T-helper 1 cell treated with Interleukin-12 subunit alpha and Interleukin-12 subunit beta and Interleukin-4 antibody, amounts not matched to agents 30 ng/mL and 1 ng/mL, for 36 hours (primary cell): Measurements from ENCODE around the gene KRTAP27-1. TPM values are rescaled to one million over a fixed set of nuclear protein-coding genes. Genes with fewer than 3 reads are reported as not detected.

Experiments
- intact Hi-C: fragments of 100-400 bp; cut with micrococcal nuclease; formaldehyde crosslinking; loops from one replicate; pipeline ENCODE4 v1.15.1; 2024
- total RNA-seq: library from RNA; stranded (reverse); gene quantifications from 2 replicates; pipeline ENCODE4 v1.2.3, GENCODE V29; 2022

Gene KRTAP27-1, protein sequence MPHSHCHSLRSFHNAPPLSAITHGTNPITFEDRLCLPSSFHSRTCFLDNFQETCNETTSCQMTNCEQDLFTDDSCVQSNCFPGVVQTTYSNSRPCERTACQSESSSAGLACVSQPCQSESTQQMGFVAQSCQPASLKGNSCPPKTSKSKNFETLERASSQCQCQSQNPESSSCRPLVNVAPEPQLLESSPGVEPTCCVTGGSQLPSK
- not detected in 2 replicates for total RNA-seq

DNA sequence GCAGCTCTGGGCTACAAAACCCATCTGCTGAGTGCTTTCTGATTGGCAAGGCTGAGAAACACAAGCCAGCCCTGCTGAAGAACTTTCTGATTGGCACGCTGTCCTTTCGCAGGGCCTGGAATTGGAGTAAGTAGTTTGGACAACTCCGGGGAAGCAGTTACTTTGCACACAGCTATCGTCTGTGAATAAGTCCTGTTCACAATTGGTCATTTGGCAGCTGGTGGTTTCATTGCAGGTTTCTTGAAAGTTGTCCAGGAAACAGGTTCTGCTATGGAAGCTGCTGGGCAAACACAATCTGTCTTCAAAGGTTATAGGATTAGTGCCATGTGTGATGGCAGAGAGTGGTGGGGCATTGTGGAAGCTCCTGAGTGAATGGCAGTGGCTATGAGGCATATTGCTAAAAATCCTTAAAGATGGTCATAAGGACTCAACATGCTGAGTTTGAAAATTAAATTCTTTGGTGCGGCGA is at the start of gene KRTAP27-1:
KRTAP27-1 (minus strand) TSS at position 419 of the 469 bp plus-strand sequence; CDS start at position 393, 26 bp downstream.
- intact Hi-C loops: no loop called here

DNA sequence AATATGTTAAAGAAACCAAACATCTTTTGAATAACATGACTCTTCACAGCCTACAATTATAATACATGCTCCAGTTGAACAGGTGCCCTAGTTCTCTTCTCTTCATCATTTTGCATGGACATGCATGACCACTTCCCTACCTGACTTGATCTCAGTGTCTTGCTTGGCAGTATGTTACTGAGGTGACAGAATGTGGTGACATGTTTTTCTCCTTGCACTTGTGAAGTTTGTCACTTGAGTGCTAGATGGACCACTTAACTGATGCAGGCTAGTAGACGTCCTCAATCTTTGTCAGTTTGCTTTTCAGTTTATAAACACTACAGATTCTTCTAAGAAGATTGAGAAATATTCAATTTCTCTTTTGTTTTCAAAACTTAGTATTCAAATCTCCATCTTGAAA is 44.7 kb upstream of the KRTAP27-1 start:
- intact Hi-C loops: no loop called here

DNA sequence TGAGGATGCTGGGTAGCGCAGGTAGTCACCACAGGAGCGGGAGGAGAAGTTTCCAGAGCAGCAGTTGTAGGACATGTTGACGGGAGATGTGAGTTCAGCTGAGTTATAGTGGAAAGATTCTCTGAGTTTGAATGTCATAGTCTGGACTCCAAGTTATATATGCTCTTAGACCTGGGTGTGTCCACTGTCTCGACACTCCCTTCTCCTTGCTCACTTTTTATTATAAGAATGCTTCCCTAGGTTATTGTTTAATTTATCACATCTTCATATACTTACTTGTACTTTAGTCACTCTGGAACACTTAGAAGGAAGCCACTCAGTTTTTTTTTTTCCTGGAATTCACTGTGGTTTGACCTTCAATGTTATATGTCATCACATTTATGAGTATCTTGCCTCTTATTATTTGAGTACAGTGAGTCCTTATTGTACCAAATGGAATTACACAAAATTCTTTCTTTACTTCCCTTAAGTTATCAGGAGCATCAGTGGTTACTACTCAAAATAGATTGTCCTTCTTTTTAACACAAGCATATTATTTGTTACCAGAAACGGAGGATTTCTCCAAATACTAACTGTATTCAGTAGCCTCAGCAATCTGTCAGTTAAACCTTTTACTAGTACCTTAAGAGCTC is 34.8 kb upstream of the KRTAP27-1 start, which contains the start of gene KRTAP13-2:
KRTAP13-2 (minus strand) TSS at position 133 of the 632 bp plus-strand sequence; CDS start at position 75, 58 bp downstream.
- intact Hi-C loops: no loop called here

DNA sequence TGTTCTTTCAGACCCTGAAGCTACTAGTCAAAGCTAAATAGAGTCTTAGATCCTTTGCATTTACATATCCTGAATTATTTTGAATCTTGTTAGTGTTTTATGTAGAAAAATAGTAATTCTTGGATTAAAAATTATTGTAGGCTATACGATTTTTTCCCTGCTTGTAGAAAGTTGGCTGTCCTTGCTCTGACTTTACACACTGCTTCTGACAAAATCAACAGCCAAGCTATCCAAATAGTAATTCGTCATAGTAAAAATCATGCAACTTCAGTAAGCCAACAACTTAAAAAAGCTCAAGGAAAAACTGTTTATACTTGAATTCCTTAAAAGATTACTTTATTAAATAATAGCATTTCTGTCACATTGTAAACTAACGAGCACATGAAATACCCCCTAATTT is 18.4 kb upstream of the KRTAP27-1 start:
- intact Hi-C loops: no loop called here

DNA sequence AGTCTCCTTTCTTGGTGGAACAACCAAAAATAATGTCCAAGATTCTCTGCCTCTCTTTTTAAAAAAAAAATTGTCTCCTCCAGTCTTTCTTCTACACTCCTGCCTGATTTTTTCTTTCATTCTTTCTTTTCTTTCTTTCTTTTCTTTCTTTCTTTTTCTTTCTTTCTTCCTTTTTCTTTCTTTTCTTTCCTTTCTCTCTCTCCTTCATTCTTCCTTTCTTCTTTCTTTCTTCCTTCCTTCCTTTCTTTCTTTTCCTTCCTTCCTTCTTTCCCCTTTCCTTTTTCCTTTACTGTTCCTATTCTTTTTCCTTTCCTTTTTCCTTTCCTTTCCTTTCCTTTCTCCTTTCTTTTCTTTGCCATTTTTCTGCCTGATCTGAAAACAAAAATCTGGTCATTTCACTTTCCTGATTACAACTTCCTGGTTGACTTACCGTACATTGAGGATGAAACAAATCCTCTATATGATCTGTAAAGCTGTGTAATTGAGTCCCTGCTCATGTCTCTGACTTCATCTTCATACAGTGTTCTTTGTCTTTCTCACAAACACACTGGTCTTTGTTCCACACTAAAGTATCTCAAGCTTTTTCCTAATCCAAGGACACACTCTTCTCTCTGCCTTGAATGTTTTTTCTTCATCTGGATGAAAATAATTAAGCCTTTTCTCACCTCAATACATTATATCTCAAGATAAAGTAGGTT is 17.0 kb upstream of the KRTAP27-1 start:
- intact Hi-C loops: no loop called here

DNA sequence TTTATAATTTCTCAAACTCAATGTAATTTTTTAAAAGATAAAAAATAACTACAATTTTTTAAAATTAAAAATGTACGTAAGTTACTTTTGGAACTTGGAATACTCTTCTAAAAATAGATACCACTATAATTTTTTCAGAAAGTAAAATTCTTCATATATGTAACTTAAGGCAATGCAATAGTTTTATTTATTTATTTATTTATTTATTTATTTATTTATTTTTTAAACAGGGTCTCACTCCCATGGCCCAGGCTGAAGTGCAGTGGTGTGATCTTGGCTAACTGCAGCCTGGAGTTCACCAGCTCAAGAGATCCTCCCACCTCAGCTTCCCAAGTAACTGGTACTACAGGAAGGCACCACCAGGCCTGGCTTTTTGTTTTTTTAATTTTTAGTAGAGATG is 14.0 kb upstream of the KRTAP27-1 start:
- intact Hi-C loops: no loop called here

DNA sequence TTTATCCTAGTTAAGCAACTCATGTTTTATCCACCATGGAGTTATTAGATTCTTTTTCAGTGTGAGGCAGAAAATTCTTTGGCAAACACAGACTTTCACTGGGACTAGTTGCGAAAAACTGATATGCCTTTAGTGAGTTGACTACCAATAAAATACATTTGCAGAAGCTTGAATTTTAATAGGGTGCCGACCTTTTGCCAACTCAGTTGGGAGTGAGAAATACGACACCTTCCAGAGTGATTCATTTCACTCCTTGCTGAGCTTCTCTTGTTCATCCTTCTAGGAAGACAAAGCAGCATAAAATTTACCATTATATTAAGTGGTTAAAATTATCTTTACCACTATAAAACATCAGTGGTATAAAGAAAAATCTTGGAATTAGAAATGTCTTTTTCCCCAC is 12.1 kb upstream of the KRTAP27-1 start:
- intact Hi-C loops: no loop called here

DNA sequence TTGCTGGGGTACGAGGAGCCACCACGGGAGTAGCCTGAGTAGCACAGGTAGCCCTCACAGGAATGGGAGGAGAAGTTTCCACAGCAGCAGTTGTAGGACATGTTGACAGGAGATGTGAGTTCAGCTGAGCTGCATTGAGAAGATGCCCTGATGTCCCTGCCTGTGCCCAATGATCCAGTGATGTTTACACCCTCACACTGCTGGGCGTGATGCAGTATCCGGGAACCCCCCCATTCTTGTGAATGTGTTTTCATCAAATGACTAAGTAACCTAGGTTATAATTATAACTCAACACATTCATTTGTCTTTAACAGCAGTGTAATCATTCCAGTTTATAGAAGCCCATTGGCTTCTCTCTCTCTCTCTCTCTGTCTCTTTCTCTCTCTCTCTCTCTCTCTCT is 11.0 kb upstream of the KRTAP27-1 start, which contains the start of gene KRTAP23-1:
KRTAP23-1 (minus strand) TSS at position 101 of the 400 bp plus-strand sequence; CDS start at position 101, 0 bp downstream.
- intact Hi-C loops: no loop called here

DNA sequence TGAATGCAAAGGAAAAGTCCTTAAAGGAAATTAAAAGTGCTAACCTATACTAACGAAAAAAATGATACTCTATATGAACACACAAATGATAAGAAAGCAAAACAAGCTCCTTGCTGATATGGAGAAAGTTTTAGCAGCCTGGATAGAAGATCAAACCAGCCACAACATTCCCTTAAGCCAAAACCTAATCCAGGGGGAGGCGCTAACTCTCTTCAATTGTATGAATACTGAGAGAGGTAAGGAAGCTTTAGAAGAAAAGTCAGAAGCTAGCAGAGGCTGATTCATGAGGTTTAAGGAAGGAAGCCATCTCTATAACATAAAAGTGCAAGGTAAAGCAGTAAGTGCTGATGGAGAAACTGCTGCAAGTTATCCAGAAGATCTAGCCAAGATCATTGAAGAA is 7.5 kb upstream of the KRTAP27-1 start:
- intact Hi-C loops: no loop called here

DNA sequence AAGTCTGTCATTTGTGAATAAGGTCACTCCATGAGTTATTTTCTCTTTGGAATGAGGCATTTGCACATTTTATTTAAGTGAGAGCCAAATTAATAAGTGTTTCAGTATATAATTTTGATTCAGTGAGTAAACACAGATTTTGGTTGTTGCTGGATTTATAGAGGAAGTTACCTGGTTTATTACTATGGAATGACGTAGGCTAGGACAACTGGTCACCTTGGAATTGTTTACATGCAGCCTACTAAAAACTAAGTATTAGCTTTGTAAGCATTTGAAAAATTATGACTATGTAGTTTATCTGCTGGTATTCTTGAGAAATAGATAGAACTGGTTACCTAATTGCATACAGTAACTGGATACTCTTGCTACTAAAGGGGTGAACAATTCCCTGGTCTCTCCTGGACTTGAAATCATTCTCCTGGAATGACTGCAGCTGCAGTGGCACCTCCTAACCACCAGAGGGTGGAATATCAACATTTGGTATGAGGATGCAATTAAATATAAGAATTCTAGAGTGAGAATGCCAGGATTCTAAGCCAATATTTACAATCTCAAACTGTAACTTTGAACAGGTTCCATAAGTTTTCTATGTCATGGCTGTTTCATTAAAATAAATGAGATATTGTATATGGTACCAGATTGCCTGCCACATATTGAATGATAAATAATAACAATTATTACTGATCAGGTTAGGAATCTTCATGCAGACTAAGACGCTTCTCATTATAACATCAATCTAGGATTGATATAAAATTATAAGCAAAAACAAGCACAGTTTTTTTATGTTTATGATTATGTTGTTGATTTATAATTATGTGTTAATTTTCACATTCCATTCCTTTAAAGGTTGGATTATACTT is 3.5 kb upstream of the KRTAP27-1 start:
- intact Hi-C loops: no loop called here

DNA sequence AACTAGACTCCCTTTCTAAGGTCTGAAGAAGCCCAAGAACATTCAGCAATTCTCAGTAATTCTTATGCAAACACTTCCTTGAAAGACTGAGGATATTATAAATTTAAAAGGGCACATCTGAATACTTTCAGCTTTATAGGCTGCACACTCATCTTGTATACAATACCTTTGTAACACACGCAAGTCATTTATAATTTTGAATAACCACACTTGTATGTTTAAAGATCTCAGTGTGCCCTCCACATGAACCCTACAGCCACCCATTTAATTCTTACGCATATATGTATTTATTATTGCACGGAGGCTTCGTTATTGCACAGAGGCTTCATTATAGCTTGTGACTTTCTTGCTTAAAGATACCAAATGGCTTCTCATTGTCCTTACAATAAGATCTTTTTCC is 1.2 kb upstream of the KRTAP27-1 start:
- intact Hi-C loops: no loop called here

DNA sequence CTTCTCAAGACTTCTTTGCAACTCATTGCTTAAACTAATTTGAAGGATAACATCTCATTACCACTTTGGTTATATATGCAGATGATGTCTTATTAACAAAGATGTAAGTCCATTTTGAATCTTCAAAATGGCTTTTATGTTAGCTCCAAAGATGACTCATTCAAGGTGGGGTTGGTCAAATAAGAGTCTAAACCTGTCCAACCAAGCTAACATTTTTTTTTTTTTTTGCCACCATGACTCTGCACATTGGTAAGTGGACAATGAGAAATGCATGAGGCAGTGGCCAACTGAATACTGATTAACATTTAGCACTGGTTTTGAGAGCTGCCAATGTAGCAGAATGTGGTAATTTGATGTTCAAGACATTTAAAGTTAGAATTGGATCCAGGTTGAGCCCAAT is 278 bp upstream of the KRTAP27-1 start:
- intact Hi-C loops: no loop called here

DNA sequence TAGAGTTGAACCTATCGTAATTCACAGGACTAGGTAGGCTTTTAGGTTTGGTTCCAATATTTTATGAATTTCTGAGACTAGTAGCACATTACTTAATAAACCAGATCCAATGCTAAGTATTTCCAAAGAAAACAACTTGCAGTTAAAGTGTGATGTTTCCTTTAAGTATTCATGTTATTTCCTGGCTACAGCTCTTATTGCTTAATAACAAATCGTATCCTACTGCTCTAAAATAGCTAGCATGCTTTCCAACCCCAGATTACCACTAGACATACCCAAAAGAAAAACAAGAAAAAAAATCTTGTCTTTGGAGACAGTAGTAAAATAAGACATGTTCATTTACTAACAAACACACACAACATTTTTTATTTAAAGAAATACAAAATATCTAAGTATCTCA is 898 bp downstream of the KRTAP27-1 start:
- intact Hi-C loops: no loop called here

DNA sequence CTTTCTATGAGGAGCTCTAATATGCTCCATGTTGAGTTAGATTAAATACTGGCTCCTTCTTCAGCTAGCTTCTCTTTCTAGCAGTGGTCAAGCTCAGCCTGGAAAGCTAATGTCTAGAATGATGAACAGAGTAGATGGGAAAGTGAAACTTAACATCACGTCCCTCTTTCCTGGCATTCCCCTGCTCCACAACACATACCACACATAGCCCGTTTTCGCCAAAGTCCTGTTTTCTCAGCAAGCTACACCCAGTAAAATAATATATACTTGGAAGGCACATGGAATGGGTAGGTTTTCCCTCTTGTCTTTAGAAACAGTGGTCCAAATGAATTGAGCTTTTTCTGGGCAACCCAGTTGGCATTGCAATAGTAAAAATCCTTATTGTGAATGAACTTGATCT is 3.8 kb downstream of the KRTAP27-1 start:
- intact Hi-C loops: no loop called here

DNA sequence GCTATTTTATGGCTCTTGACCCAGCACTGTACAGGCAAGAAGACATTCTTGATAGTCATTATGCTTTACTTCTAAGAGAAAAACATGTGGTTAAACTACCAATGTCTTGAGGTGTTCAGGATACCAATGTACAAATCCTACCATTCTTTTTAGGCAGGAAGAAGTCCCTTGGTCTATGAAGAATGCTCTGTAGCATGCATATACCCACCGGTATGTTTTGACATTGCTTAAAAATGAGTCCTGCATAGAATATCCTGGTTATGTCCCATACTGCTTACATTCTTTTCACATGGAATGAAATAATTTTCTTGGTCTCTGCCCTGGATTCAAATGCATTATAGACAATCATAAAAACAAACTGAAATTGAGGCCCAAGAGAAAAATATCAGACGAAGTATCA is 4.8 kb downstream of the KRTAP27-1 start:
- intact Hi-C loops: no loop called here

DNA sequence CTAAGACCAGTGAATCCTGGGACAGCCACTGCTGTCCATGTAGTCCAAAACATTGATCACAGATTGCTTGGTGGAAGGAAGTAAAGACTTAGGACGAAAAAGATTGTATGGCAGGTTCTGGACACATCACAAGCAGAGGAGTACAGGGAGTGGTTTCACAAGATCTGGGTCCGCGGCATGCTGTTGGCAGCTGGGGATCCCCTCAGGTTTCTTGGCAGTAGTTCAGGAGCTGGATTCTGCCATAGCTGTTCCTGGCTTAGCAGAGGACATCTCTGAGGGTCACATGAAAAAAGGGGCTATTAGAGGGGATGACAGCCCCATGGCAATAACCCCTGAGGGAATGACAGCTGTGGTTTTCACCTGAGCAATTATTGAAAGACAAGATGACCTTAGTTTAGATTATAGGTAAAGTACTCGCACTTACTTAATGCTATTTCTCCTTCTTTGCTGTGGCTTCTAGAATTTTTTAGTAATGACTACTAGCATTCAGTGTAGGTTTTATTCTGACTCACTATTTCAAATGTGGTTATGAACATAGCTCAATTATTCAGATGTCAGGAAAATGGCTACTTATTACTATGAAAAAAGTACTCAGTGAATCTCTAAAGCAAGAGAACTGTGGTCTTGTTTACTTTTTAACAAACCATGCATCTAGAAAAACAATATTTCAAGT is 8.2 kb downstream of the KRTAP27-1 start:
- intact Hi-C loops: no loop called here

DNA sequence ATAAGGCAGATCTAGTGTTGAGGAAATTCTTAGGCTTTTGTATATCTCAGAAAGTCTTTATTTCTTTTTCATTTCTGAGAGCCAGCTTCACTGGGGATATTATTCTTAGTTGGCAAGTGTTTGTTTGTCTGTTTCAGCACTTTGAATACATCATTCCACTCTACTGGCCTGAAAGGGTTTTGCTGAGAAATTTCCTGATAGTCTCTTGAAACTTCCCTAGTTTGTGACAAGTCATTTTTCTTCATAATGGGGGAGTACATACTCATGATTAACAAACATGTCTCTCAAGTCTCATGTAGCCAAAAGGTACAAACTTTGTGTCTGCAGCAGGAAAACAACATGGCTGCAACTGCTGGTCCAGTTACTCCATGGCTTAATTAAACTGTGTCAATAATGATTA is 11.1 kb downstream of the KRTAP27-1 start:
- intact Hi-C loops: no loop called here

DNA sequence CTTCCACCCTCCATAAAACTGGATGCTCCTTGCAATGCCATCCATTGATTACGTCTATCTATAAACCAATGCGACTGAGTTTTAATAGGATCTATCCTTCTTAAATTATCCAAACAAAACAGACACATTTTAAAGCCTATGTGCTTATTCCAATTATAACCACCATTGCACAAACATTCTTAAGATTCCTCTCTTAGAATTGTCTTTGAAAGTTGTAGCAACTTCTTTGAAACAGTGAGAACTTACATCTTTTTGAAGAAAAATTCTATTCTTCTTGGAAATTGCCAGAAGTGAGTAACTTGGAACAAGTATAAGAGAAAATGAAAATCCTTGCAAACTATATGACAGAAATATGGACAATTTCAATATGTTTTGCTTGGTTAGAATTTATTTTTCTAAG is 17.3 kb downstream of the KRTAP27-1 start, which contains the start of gene KRTAP26-1:
KRTAP26-1 (minus strand) TSS at position 101 of the 400 bp plus-strand sequence. CDS start 280 bp downstream, outside the sequence.
- intact Hi-C loops: no loop called here

DNA sequence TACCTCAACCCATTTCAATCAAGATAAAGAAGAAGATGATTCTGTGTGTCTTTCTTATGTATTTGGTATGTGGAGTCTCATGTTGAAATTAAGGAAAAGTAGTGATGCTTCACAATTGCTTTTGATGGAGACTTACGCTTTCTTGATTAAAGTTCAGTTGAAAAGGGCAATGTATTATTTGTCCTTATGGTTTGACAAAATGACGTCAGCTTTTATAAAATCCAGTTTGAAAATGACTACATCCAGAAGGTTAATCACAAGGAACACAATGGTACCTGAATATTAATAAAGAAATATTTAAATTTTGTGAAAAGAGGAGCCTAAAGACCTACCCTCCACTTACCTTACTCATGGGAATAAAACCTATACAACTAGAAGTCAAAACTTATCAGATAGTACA is 21.8 kb downstream of the KRTAP27-1 start:
- intact Hi-C loops: no loop called here

DNA sequence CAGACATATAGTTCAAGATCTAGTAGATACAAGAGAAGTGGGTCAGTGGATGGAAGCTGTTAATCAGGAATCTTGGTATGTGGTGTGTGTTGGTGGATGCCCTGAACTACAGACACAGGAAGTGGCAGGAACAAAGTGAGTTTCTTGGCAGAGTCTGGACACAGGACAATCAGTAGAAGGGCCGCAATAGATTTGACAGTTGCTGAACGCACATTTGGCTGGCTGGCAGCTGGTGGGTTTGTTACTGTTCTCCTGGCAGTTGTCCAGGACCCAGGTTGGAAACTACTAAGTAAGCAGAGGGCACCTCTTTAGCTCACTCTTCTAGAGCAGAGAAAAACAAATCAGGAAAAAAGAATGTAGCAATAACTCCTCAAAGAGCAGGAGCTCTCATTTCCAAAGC is 30.6 kb downstream of the KRTAP27-1 start:
- intact Hi-C loops: no loop called here

DNA sequence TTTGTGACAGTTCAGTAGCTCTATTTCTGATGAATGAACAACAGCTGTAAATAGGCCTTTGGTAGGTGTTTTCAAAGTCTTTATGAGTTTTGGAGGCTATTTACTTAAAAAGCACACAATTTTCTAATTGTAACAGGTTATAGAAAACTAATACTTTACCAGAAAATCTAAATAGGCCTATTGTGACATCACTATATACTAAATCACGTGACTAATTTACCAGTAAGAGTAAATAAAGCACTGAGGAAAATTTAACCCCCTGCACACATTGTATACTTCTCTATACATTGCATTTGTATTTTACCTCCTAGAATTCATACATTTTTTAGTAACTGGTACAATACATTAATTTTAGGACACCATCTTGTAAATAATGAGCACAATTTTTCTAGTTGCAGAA is 32.4 kb downstream of the KRTAP27-1 start:
- intact Hi-C loops: no loop called here
